C4-2B (cell line): Measurements from ENCODE around the gene TNFRSF12A.

Source experiments
- H3K27ac ChIP-seq: fragments of 450-650 bp; 2 replicates; pipeline ENCODE4 v1.5.1; 2017
- ZFX ChIP-seq: fragments of 450-650 bp; IDR thresholded peaks from 2 replicates; pipeline ENCODE4 v1.6.1; 2017
- TF ChIP-seq, protein P1 (sequence below): fragments of 450-650 bp; conservative IDR thresholded peaks from 2 replicates; pipeline ENCODE4 v1.5.1; 2017; ENCODE audit warnings: mild to moderate bottlenecking

TNFRSF12A gene

DNA sequence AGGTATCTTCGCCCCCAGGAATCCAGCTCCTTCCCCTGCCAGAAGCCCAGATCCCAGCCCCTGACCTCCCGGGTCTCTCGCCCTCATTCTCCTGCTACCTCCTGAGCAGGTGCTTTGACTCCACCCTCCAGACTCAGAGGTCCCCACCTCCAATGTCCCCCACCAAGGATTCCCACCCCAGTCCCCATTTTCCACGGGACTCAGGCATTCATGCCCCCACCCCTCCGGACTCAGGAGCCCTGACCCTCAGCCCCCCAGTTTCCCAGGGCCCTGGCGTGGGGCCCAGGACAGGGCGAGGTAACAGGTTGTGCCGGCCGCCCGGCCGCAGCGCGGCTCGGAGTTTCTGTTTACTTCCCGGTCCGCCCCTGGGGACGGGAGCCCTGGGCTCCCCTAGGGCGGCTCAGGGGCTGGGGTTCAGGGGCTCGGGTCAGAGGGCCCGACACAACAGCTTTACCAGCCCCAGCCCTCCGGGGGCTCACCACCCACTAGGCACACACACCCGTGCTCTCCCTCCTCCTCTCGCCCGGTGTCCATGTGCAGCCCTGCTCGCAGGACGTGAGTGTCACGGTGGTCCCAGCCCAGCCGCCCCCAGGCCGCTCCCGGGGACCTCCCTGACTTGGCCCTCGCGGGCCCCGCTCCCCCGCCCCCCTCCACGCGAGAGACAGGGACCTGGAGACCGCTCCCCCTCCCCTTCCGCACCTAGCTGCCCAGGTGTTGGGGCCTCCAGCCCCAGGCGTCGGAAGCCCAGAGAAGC, 16.0 kb downstream of the TNFRSF12A start:
- TF ChIP-seq, protein P1, sequence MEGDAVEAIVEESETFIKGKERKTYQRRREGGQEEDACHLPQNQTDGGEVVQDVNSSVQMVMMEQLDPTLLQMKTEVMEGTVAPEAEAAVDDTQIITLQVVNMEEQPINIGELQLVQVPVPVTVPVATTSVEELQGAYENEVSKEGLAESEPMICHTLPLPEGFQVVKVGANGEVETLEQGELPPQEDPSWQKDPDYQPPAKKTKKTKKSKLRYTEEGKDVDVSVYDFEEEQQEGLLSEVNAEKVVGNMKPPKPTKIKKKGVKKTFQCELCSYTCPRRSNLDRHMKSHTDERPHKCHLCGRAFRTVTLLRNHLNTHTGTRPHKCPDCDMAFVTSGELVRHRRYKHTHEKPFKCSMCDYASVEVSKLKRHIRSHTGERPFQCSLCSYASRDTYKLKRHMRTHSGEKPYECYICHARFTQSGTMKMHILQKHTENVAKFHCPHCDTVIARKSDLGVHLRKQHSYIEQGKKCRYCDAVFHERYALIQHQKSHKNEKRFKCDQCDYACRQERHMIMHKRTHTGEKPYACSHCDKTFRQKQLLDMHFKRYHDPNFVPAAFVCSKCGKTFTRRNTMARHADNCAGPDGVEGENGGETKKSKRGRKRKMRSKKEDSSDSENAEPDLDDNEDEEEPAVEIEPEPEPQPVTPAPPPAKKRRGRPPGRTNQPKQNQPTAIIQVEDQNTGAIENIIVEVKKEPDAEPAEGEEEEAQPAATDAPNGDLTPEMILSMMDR = no peak
- TF ChIP-seq ZFX = no peak
- peak overlapping the region; percentile 66 for H3K27ac ChIP-seq

DNA sequence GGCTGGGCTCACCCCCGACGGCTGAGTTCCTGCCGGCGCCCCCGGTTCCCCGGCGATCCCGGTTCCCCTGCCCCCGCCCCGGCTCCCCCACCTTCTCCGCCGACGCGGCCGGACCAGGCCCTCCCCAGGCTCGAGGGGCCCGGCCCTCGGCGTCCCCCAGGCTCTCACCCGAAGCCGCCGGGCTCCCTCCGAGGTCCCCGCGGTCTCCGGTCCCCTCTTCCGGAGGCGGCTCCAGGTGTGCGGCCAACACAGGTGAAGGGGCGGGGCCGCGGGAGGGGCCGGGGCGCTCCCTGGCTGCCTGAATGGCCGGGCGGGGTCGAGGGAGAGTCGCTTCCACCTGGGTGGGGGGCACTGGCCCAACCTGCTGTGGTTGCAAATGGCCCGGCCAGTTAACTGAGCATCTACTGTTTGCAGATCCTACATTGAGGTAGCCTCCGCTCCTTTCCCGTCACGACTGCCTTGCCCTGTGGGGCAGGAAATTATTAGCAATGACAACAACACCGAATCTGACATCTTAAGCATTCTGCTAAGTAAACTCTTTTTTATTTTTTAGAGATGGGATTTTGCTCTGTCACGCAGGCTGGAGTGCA, 16.7 kb downstream of the TNFRSF12A start, which contains the start of gene BICDL2:
Gene BICDL2, minus strand, starts transcription at position 219 of the 590 bp plus-strand sequence. CDS start 1,448 bp downstream, outside the sequence.
- H3K27ac ChIP-seq = peak within 1 kb of the TSS; percentile 66
- TF ChIP-seq ZFX = no peak
- TF ChIP-seq, protein P1 = no peak

DNA sequence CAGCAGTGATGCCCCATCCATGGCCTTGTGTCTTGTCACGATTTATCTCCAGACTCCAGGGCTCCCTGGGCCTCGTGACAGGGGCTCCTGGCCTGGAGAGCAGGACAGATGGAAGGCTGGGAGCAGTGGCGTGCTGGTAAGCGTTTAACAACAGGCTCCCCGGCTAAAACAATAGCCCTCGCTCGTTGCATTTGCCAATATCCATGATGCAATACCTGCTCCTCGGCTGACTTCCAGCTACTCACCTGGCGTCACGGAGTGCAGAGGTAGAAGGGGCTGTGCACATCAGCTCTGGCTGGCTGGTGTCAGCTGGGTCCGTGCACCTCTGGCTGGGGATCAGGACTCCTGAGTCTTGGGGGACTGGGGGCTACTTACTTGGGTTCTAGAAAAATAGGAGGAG, 18.1 kb downstream of the TNFRSF12A start:
- TF ChIP-seq, protein P1 = no peak
- TF ChIP-seq ZFX = no peak
- H3K27ac ChIP-seq = peak overlapping the region; percentile 3; the same call in 1 of the 2 replicates

DNA sequence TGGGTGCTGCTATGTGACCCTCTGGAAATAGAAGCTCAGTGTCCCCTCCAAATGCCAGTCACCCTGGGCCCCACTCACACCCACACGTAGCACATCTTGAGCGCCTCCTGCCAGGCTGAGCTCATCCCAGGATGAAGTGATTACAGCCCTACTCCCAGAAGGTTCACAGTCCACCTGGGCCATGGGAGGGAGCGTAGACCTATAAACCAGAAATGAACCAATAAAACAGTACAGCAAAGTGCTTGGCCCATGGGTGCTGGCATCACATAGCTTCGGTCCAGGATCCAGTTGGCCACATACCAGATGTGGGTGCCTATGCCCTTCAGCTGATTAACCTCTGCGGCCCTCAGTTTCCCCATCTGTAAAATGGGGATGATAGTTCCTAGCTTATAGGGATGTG, 18.7 kb downstream of the TNFRSF12A start:
- no peak for TF ChIP-seq ZFX
- TF ChIP-seq, protein P1 = no peak
- no peak overlapping the region for H3K27ac ChIP-seq

DNA sequence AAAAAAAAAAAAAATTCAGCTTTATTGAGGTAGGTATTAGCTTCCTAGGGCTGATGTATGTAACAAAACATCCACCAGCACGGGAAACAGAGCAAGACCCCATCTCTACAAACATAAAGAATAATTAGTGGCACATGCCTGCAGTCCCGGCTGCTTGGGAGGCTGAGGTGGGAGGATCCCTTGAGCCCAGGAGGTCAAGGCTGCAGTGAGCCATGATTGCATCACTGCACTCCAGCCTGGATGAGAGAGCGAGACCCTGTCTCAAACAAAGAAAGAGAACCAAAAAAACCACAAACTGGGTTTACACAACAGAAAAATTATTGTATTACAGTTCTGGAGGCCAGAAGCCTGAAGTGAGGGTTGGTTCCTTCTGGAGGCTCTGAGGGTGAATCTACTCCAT, 22.2 kb downstream of the TNFRSF12A start:
- H3K27ac ChIP-seq = no peak overlapping the region
- TF ChIP-seq, protein P1 = no peak
- no peak for TF ChIP-seq ZFX

DNA sequence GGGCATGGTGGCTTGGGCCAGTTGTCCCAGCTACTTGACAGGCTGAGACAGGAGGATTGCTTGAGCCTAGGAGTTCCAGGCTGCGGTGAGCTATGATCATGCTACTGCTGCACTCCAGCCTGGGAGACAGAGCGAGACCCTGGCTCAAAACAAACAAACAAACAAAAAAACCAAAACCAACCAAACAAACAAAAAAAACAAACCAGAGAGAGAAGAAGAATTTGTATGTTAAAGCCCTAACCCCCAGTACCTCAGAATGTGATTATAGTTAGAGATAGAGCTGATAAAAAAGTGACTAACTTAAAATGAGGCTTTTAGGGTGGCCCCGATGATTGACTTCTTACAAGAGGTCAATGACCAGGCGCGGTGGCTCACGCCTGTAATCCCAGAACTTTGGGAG, 24.5 kb downstream of the TNFRSF12A start:
- H3K27ac ChIP-seq = no peak overlapping the region; the same call in 1 of the 2 replicates
- TF ChIP-seq ZFX = no peak
- TF ChIP-seq, protein P1 = no peak
